Skin of body (tissue), 2 donors: ENCODE measurements around the gene APOBEC3A. TPM values are rescaled to one million over a fixed set of nuclear protein-coding genes. Genes with fewer than 3 reads are reported as not detected.

Source experiments
- DNase-seq: peaks from one replicate; lab custom pipeline; 2025; lab: John Stamatoyannopoulos, UW
- total RNA-seq: library from RNA; depleted of rRNA; stranded (reverse); fragments of >200 nt; gene quantifications from one replicate; pipeline ENCODE4 v1.2.3, GENCODE V29; 2014

Gene APOBEC3A
- total RNA-seq = 12.6 TPM

- DNase-seq = no peak
Observed at GRCh38 chr22:38957046-38957770, at the start of gene APOBEC3A. Gene APOBEC3A (plus strand): TSS chr22:38957609. CDS start chr22:38957692, 83 bp downstream.

- no peak for DNase-seq
Observed at GRCh38 chr22:38907767-38908166, 49.6 kb upstream of the APOBEC3A start.

- no peak for DNase-seq
Observed at GRCh38 chr22:38911434-38911833, 46.0 kb upstream of the APOBEC3A start.

GRCh38 chr22:38919631-38920190, 37.7 kb upstream of the APOBEC3A start:
- DNase-seq = peak; percentile 23

DNA sequence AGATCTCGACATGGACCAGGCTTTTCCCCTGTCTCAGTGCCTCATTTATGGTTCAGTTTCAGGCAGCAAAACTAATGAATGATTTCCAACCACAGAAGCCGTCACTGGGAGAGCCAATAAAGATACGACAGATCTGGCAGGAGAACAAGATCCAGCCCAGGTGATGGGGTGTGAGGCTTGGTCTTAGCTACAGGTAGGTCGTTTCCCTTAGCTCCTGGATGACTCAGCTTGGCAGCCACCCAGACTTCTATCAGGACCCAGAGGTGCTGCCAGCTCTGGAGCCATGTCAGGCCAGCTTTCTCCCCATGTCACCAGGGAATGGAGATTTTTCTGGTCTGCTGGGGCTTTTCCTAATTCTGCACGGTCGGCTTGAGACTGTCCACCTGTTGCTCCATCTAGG, 36.3 kb upstream of the APOBEC3A start:
- no peak for DNase-seq

DNA sequence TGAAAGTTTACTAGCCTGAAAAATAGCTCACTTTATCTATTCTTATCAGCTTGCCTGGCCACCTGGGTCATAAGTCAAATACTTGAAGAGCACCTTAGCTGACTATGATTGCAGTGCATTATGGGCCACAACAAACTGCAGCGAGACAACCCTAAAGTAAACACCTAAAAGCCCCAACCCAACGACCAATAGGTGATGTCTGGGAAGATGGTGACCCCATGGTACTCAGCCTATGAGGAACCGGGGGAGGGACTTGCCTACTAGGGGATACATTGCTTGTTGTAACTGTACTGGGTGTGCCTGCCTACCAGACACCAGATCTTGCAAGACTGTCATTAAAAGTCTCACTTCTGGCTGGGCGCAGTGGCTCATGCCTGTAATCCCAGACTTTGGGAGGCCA, 35.6 kb upstream of the APOBEC3A start:
- no peak for DNase-seq

- DNase-seq = peak; percentile 85
Observed at GRCh38 chr22:38923463-38924346, 33.7 kb upstream of the APOBEC3A start.

GRCh38 chr22:38924347-38924952, 33.0 kb upstream of the APOBEC3A start:
- DNase-seq = peak; percentile 80

- no peak for DNase-seq
Observed at GRCh38 chr22:38925571-38926041, 31.8 kb upstream of the APOBEC3A start.

- DNase-seq = no peak
Observed at GRCh38 chr22:38927033-38927781, 30.2 kb upstream of the APOBEC3A start.

DNA sequence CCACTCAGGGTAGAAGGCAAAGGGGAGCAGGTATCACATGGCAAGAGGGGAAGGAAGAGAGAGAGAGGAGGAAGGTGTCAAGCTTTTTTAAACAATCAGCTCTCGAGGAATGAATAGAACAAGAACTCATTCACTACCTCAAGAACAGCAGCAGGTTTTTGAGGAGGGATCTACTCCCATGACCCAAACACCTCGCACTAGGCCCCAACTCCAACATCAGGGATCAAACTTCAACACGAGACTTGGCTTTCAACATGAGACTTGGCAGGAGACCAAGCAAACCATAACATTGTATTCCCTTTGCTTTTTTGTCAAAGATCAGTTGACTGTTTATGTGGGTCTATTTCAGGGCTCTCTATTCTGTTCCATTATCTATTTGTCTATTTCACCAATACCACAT, 26.9 kb upstream of the APOBEC3A start:
- DNase-seq = no peak

DNA sequence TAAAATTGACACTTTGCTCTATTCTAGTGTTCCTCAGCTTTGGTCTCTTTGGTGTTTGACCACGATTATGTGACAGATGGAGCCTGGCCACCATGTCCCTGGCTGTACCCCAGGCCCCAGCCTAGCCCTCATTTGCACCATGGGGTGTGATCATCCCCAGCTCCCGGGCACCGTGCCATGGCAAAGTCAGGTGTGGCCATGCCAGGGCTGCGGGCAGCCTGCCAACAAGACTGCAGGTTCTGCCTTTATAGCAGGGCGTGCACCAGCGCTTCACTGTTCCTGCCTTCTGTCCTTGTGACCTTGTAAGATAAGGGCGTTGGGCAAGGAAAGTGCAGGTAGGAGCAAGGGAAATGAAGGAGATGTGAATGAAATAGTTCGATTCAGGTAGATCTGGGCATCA, 22.4 kb upstream of the APOBEC3A start:
- DNase-seq = no peak

GRCh38 chr22:38935616-38936015, 21.8 kb upstream of the APOBEC3A start:
- no peak for DNase-seq

DNA sequence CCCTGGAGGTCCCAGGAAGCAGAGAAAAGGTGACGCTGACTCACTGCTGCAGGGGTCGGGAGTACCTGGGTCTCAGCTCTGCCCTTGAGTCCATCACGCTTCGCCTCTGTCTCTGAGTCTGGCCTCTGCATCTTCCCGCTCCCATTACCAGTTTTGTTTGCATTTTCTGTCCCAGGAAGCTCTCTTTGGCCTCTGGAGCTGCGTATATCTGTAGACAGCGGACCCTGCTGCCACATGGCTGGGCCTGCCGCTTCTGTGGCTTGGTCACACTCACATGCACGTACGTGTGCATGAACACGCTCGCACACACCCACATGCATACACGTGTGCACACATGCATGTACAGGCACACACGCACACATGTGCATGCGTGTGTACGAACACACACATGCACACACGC, 20.8 kb upstream of the APOBEC3A start:
- no peak for DNase-seq

DNA sequence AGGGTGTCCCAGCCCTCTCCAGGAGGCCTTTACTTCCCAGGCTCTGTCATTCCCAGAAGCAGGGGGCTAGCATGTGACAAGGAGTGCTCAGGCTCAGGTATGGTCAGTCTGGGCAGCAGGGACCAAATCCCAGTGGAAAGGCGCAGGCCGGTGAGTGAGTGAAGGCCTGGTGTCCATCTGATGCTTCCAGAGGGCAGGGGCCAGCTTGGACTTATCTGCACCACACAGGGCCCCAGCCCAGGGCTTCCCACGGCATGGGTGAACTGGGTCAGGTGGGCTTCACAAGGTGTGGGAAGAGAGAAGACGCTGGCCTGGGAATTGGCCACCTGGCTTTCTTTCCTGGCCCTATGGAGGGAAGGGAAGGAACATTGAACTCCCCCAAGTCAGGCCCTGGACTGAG, 20.4 kb upstream of the APOBEC3A start:
- DNase-seq = no peak

DNA sequence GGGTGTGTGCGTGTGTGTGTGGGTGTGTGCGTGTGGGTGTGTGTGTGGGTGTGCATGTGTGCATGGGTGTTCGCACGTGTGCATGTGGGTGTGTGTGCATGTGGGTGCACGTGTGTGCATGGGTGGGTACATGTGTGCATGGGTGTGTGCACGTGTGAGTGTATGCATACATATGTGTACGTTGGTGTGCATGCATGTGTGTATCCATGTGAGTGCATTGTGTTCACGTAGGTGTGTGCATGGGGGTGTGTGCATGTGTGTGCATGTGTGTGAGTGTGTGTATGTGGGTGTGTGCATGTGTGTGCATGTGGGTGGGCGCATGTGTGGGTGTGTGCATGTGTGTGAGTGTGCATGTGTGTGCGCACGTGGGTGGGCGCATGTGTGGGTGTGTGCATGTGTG, 19.9 kb upstream of the APOBEC3A start:
- no peak for DNase-seq

- no peak for DNase-seq
Observed at GRCh38 chr22:38938221-38938620, 19.2 kb upstream of the APOBEC3A start.

GRCh38 chr22:38938925-38939324, 18.5 kb upstream of the APOBEC3A start:
- DNase-seq = no peak

DNA sequence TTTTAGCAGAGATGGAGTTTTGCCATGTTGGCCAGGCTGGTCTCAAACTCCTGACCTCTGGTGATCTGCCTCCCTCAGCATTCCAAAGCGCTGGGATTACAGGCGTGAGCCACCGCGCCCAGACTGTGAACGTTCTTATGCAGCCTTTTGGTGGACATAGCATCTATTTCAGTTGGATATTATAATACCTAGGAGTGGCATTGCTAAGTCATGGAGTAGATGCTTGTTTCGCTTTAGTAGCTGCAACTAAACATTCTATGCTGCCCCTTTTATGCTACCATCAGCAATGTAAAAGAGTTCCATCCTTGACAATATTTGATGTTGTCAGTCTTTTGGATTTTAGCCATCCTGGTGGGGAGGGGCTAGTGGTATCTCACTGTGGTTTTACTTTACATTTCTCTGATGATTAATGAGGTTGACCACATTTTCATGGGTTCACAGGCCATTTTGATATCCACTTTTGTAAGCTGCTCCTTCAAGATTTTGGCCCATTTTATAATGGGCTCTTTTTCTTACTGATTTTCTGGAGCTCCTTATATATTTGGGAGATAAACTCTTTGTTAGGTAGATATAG, 16.5 kb upstream of the APOBEC3A start:
- no peak for DNase-seq

GRCh38 chr22:38941488-38941987, 15.9 kb upstream of the APOBEC3A start:
- no peak for DNase-seq
